Measurements from ENCODE around the gene INSRR. TPM values are rescaled to one million over a fixed set of nuclear protein-coding genes. Genes with fewer than 3 reads are reported as not detected.

INSRR gene
- total RNA-seq, 1 experiment from 2014 or later = not detected

- POLR2A ChIA-PET = interaction anchor here (1.1 kb wide), 1 partner anchor 34 kb away, joined by 3 read pairs; no protein-coding TSS in a partner anchor
- Mint-ChIP-seq H3K4me1 (ENCODE audit: insufficient read depth, unreplicated experiment) (no peaks in the 10 kb centered on the region), H3K9me3 (ENCODE audit: unreplicated experiment) (no peaks in the 10 kb centered on the region), H3K27me3 (ENCODE audit: insufficient read depth, unreplicated experiment) (peaks cover 14% of the 10 kb centered on the region), H3K4me3 (ENCODE audit: unreplicated experiment) (no peak overlapping the region), H3K36me3 (ENCODE audit: insufficient read depth, unreplicated experiment) (no peaks in the 10 kb centered on the region), H3K27ac (ENCODE audit: low read depth, unreplicated experiment) (no peak overlapping the region)
- no peak for TF ChIP-seq CTCF (IDR thresholded peaks at IDR 0.05; ENCODE audit: unreplicated experiment)
- no peak for DNase-seq (ENCODE audit: unreplicated experiment)
- CTCF ChIA-PET = interaction anchor here (0.5 to 7.5 kb wide), 8 partner anchors 14 to 247 kb away, joined by 3 to 353 read pairs (median 50); partner anchors contain the start of genes INSRR and NTRK1
- intact Hi-C loops (cut with micrococcal nuclease) = no loop called here
- BruUV-seq (replicated peaks) = no TSS peak
Measured at GRCh38 chr1:156841295-156841855, 17.5 kb downstream of the INSRR start.

GRCh38 chr1:156840898-156841279 is 18.0 kb downstream of the INSRR start:
- Mint-ChIP-seq H3K4me3 (ENCODE audit: unreplicated experiment) (no peak overlapping the region), H3K9me3 (ENCODE audit: unreplicated experiment) (no peaks in the 10 kb centered on the region), H3K27ac (ENCODE audit: low read depth, unreplicated experiment) (no peak overlapping the region), H3K36me3 (ENCODE audit: insufficient read depth, unreplicated experiment) (no peaks in the 10 kb centered on the region), H3K4me1 (ENCODE audit: insufficient read depth, unreplicated experiment) (no peaks in the 10 kb centered on the region), H3K27me3 (ENCODE audit: insufficient read depth, unreplicated experiment) (peaks cover 18% of the 10 kb centered on the region)
- no peak for TF ChIP-seq CTCF (IDR thresholded peaks at IDR 0.05; ENCODE audit: unreplicated experiment)
- no peak for DNase-seq (ENCODE audit: unreplicated experiment)
- intact Hi-C loops (cut with micrococcal nuclease) = no loop called here
- ChIA-PET CTCF (interaction anchor here (0.6 to 7.5 kb wide), 6 partner anchors 15 to 233 kb away, joined by 3 to 353 read pairs (median 142); partner anchors contain the start of genes INSRR and NTRK1), POLR2A (interaction anchor here (1.1 kb wide), 1 partner anchor 34 kb away, joined by 3 read pairs; no protein-coding TSS in a partner anchor)
- no TSS peak for BruUV-seq (replicated peaks)

GRCh38 chr1:156840186-156840897 is 18.6 kb downstream of the INSRR start:
- no peak for TF ChIP-seq CTCF (IDR thresholded peaks at IDR 0.05; ENCODE audit: unreplicated experiment)
- Mint-ChIP-seq H3K9me3 (ENCODE audit: unreplicated experiment) (no peaks in the 10 kb centered on the region), H3K27ac (ENCODE audit: low read depth, unreplicated experiment) (no peak overlapping the region), H3K36me3 (ENCODE audit: insufficient read depth, unreplicated experiment) (no peaks in the 10 kb centered on the region), H3K4me1 (ENCODE audit: insufficient read depth, unreplicated experiment) (no peaks in the 10 kb centered on the region), H3K27me3 (ENCODE audit: insufficient read depth, unreplicated experiment) (peaks cover 23% of the 10 kb centered on the region), H3K4me3 (ENCODE audit: unreplicated experiment) (no peak overlapping the region)
- POLR2A ChIA-PET = no interaction called here
- intact Hi-C loops (cut with micrococcal nuclease) = no loop called here
- no TSS peak for BruUV-seq (replicated peaks)
- DNase-seq (ENCODE audit: unreplicated experiment) = no peak
- CTCF ChIA-PET = interaction anchor here (0.6 to 7.5 kb wide), 10 partner anchors 14 to 335 kb away, joined by 3 to 353 read pairs (median 62); partner anchors contain the start of genes INSRR and NTRK1

GRCh38 chr1:156839426-156840109 is 19.3 kb downstream of the INSRR start:
- BruUV-seq (replicated peaks) = no TSS peak
- CTCF ChIA-PET = interaction anchor here (0.6 to 7.5 kb wide), 35 partner anchors 14 to 334 kb away, joined by 3 to 353 read pairs (median 7); partner anchors contain the start of genes INSRR and NTRK1
- DNase-seq (ENCODE audit: unreplicated experiment) = no peak
- no peaks in the 10 kb centered on the region for H3K36me3 Mint-ChIP-seq (ENCODE audit: insufficient read depth, unreplicated experiment)
- TF ChIP-seq CTCF (IDR thresholded peaks at IDR 0.05; ENCODE audit: unreplicated experiment) = no peak
- H3K27ac Mint-ChIP-seq (ENCODE audit: low read depth, unreplicated experiment) = no peak overlapping the region
- POLR2A ChIA-PET = interaction anchor here (1.2 to 1.4 kb wide), 2 partner anchors 20 to 88 kb away, joined by 4 to 8 read pairs; partner anchors contain the start of gene INSRR
- H3K4me1 Mint-ChIP-seq (ENCODE audit: insufficient read depth, unreplicated experiment) = no peaks in the 10 kb centered on the region
- intact Hi-C loops (cut with micrococcal nuclease) = loop anchor here (1.0 kb wide), 3 partner anchors 21 to 88 kb away; partner anchors contain the start of gene NTRK1
- H3K27me3 Mint-ChIP-seq (ENCODE audit: insufficient read depth, unreplicated experiment) = peaks cover 31% of the 10 kb centered on the region
- H3K4me3 Mint-ChIP-seq (ENCODE audit: unreplicated experiment) = no peak overlapping the region
- no peaks in the 10 kb centered on the region for H3K9me3 Mint-ChIP-seq (ENCODE audit: unreplicated experiment)
